Measurements from ENCODE around the gene TAF6.
A peak's percentile ranks its signal among the peaks of the same experiment; 100 is the strongest.

TAF6 gene

GRCh38 chr7:100081535-100082102 is 37.5 kb downstream of the TAF6 start, which contains the start of gene ZNF3 (continued):
- TF ChIP-seq PRDM10 (tag by site-specific recombination; IDR thresholded peaks at IDR 0.05): 0 out of 2 replicates have a peak, but pooled peaks have one; percentile 43
- TF ChIP-seq ZBTB8A (tag by site-specific recombination; IDR thresholded peaks at IDR 0.05): peak; percentile 97
- TF ChIP-seq ZNF747 (tag by site-specific recombination; IDR thresholded peaks at IDR 0.05): no peak
- TF ChIP-seq ZNF341 (tag by site-specific recombination; IDR thresholded peaks at IDR 0.05; ENCODE audit: low read depth): 0 out of 2 replicates have a peak, but pooled peaks have one; percentile 30
- peak; percentile 89 for TF ChIP-seq ZNF692 (tag by site-specific recombination; IDR thresholded peaks at IDR 0.05)
- TF ChIP-seq ZNF10 (tag by site-specific recombination; IDR thresholded peaks at IDR 0.05): peak; percentile 67
- TF ChIP-seq ZNF324 (tag by site-specific recombination; IDR thresholded peaks at IDR 0.05): peak; percentile 95
- TF ChIP-seq GLIS1 (tag by site-specific recombination; IDR thresholded peaks at IDR 0.05): peak; percentile 83
- TF ChIP-seq KLF1 (tag by site-specific recombination; IDR thresholded peaks at IDR 0.05): peak; percentile 49; the same call in 1 of the 2 replicates
- no peak for TF ChIP-seq ZNF169 (tag by site-specific recombination; IDR thresholded peaks at IDR 0.05)
- no peak for TF ChIP-seq GFI1B (tag by site-specific recombination; IDR thresholded peaks at IDR 0.05)
- peak; percentile 100 for TF ChIP-seq HIC1 (tag by site-specific recombination; IDR thresholded peaks at IDR 0.05)
- TF ChIP-seq ZSCAN18 (tag by site-specific recombination; IDR thresholded peaks at IDR 0.05): 0 out of 2 replicates have a peak, but pooled peaks have one; percentile 34
- TF ChIP-seq ZNF398 (tag by site-specific recombination; IDR thresholded peaks at IDR 0.05): no peak
- TF ChIP-seq ZNF280C (tag by site-specific recombination; IDR thresholded peaks at IDR 0.05): no peak
- TF ChIP-seq ZNF473 (tag by site-specific recombination; IDR thresholded peaks at IDR 0.05): no peak
- no peak for TF ChIP-seq OVOL3 (tag by site-specific recombination; IDR thresholded peaks at IDR 0.05)
- no peak for TF ChIP-seq ZNF549 (tag by site-specific recombination; IDR thresholded peaks at IDR 0.05)
- TF ChIP-seq ZNF704 (tag by site-specific recombination; IDR thresholded peaks at IDR 0.05): no peak
- no peak for TF ChIP-seq ZNF530 (tag by site-specific recombination; IDR thresholded peaks at IDR 0.05; ENCODE audit: low read depth)
- TF ChIP-seq ZNF2 (tag by site-specific recombination; IDR thresholded peaks at IDR 0.05): peak; percentile 98
- TF ChIP-seq EGR2 (tag by site-specific recombination; IDR thresholded peaks at IDR 0.05; ENCODE audit: low read depth): peak; percentile 94
- no peak for TF ChIP-seq GLI2 (tag by site-specific recombination; IDR thresholded peaks at IDR 0.05; ENCODE audit: borderline replicate concordance, low read depth)
- TF ChIP-seq ZNF664 (tag by site-specific recombination; IDR thresholded peaks at IDR 0.05): no peak
- TF ChIP-seq ZXDB (tag by site-specific recombination; IDR thresholded peaks at IDR 0.05): peak; percentile 86

Measured in HEK293 (cell line).